Heart right ventricle (tissue), 16 donors: Measurements from ENCODE around the gene SMOC1. TPM values are rescaled to one million over a fixed set of nuclear protein-coding genes. Genes with fewer than 3 reads are reported as not detected.

Experiments
- ATAC-seq, 8 donors: fragments of 200-7000 bp; cut with Tn5 transposase; one replicate each; pipeline ENCODE4 v1.9.1; 2020; ENCODE audit warnings: mild to moderate bottlenecking in 8 of 8, moderate library complexity in 8 of 8, moderate number of reproducible peaks in 1 of 8
- DNase-seq, 2 donors: peaks; one replicate each; pipeline ENCODE4 v3.0.0-alpha.2; 2020
- H3K27ac ChIP-seq, 10 donors: fragments of 200-600 bp; sonication (generic) in 2 of 10; one replicate each; pipeline versions ENCODE4 v1.5.0 to v1.8.0; 2020 to 2022; ENCODE audit warnings: mild to moderate bottlenecking in 3 of 10
- H3K27me3 ChIP-seq, 7 donors: fragments of 200-600 bp; one replicate each; pipeline ENCODE4 v1.8.0; 2021 to 2022; ENCODE audit warnings: mild to moderate bottlenecking in 2 of 7
- H3K36me3 ChIP-seq, 9 donors: fragments of 200-600 bp; sonication (generic) in 1 of 9; one replicate each; pipeline versions ENCODE4 v1.5.0 to v1.8.0; 2020 to 2022; ENCODE audit warnings: mild to moderate bottlenecking in 2 of 9
- H3K4me1 ChIP-seq, 9 donors: fragments of 200-600 bp; sonication (generic) in 1 of 9; one replicate each; pipeline versions ENCODE4 v1.5.0 to v1.8.0; 2020 to 2022; ENCODE audit warnings: mild to moderate bottlenecking in 4 of 9
- H3K4me3 ChIP-seq, 10 donors: fragments of 200-600 bp; sonication (generic) in 2 of 10; one replicate each; pipeline versions ENCODE4 v1.5.0 to v1.8.0; 2020 to 2022; ENCODE audit warnings: mild to moderate bottlenecking in 7 of 10, moderate library complexity in 2 of 10
- H3K9me3 ChIP-seq, 11 donors: fragments of 200-600 bp in 10 of 11; sonication (generic) in 2 of 11; one replicate each; pipeline versions ENCODE4 v1.5.0 to v1.8.0; 2013 to 2022; ENCODE audit warnings: mild to moderate bottlenecking in 2 of 11, control low read depth in 1 of 11, moderate library complexity in 1 of 11
- CTCF ChIP-seq, 9 donors: fragments of 200-600 bp; sonication (generic) in 2 of 9; IDR thresholded peaks; one replicate each; pipeline versions ENCODE4 v1.5.0 to v1.8.0; 2021 to 2022; ENCODE audit warnings: antibody characterized with exemption in 9 of 9, mild to moderate bottlenecking in 5 of 9, moderate library complexity in 1 of 9
- WGBS, 2 donors: extraction: QIAGEN DNeasy Blood & Tissue Kit; methylation state at CpG; one replicate each; pipeline ENCODE4 v1.1.7; 2013; ENCODE audit warnings: inconsistent platforms in 1 of 2; 5-methylcytosine and 5-hydroxymethylcytosine counted together
- intact Hi-C, 10 donors: fragments of 100-400 bp; cut with DNase I; formaldehyde crosslinking; loops; one replicate each; pipeline versions ENCODE4 v1.11.1 to v1.14.2; 2022
- polyA plus RNA-seq, 2 donors: library from polyadenylated mRNA; stranded (reverse); fragments of 200-250 nt; gene quantifications; one replicate each; pipeline ENCODE4 v1.2.3, GENCODE V29; 2013
- total RNA-seq, 10 donors: library from RNA; stranded (reverse); fragmentation: NEBNext Ultra II Directional in 3 of 10; extraction: Animal tissue kit (Norgen Biotek cat#: 25700) in 3 of 10; gene quantifications; one replicate each; pipeline versions ENCODE4 v1.2.1 to v1.2.4, GENCODE V29; 2021 to 2023
- donor health status: Arrhythmogenic right ventricular cardiomyopathy.
- donor health status: ischemic (EF 13 %, LVEDD 7.1; RV severe dilation, severe dysfunction).
- donor health status: healthy with polysubstance abuse.
- donor health status: DM: no; HTN: yes; CAD: no.
- donor health status: DM: no; HTN: no; CAD: no.
- donor health status: ischemic (EF 25% LVEDD 6.9; RV normal size, moderate dysfunction).
- donor health status: ischemic (EF 25% LVEDD 5.7; RV mildly dilated, moderate dysfunction).
- donor health status: healthy.
- donor health status: DM: yes; HTN: yes; CAD: no.
- donor health status: Ischemic cardiomyopathy.
- donor health status: ischemic (EF 35%, LVEDD 5.7; RV mildly dilated, moderate dysfunction).
- donor health status: nonischemic (EF 11% LVEDD 7.7; RV severe dilation, severe dysfunction).
- donor health status: DM: yes; HTN: yes; CAD: no.
- donor health status: PGD.
- donor health status: ischemic (EF 29% LVEDD 5.4; RV normal size, mild dysfunction).
- donor health status: nonischemic (EF 23%, LVEDD 6.1; RV moderate dilation, normal function).

Gene SMOC1
- total and polyA plus RNA-seq, 12 donors, result 0.15 to 6.8 (median 1.3) TPM

GRCh38 chr14:70005281-70005805 lies 126.1 kb downstream of the SMOC1 start:
- TF ChIP-seq CTCF (IDR thresholded peaks at IDR 0.05), result no peak
- Histone ChIP-seq H3K9me3 (no peaks in the 10 kb centered on the region), H3K27ac (no peak overlapping the region), H3K4me3 (no peak overlapping the region), H3K36me3 (no peaks in the 10 kb centered on the region), H3K27me3 (peaks cover 0 to 19% (median 13%) of the 10 kb centered on the region in 7 donors), H3K4me1 (no peaks in the 10 kb centered on the region)
- DNase-seq (no peak), ATAC-seq (no peak)
- WGBS, 2 donors, result 75 to 77% methylated on average over 5 of the region's 5 CpGs
- intact Hi-C loops, result no loop called here

- H3K36me3 ChIP-seq, result no peaks in the 10 kb centered on the region
- no peak for TF ChIP-seq CTCF (IDR thresholded peaks at IDR 0.05)
- no peak for DNase-seq
- intact Hi-C loops, result no loop called here
- ATAC-seq, result no peak
- H3K27me3 ChIP-seq, result peaks cover 0 to 12% (median 3%) of the 10 kb centered on the region in 7 donors
- no peaks in the 10 kb centered on the region for H3K4me1 ChIP-seq
- no peak overlapping the region for H3K27ac ChIP-seq
- WGBS, 2 donors, result 81 to 85% methylated on average over 6 of the region's 6 CpGs
- H3K9me3 ChIP-seq, result no peaks in the 10 kb centered on the region
- H3K4me3 ChIP-seq, result no peak overlapping the region
These were observed 127.5 kb downstream of the SMOC1 start for GRCh38 chr14:70006699-70007098.

- DNase-seq (no peak), ATAC-seq (no peak)
- Histone ChIP-seq H3K4me1 (no peaks in the 10 kb centered on the region), H3K36me3 (no peaks in the 10 kb centered on the region), H3K27me3 (peaks cover 0 to 20% (median 1%) of the 10 kb centered on the region in 7 donors), H3K27ac (peak overlapping the region in 1 of 10 donors; percentile 6), H3K9me3 (no peaks in the 10 kb centered on the region), H3K4me3 (no peak overlapping the region)
- intact Hi-C loops, result no loop called here
- no peak for TF ChIP-seq CTCF (IDR thresholded peaks at IDR 0.05)
- 54 to 57% methylated on average over 6 of the region's 6 CpGs for WGBS, 2 donors
These were observed 129.4 kb downstream of the SMOC1 start for GRCh38 chr14:70008284-70009262.

- Histone ChIP-seq H3K36me3 (no peaks in the 10 kb centered on the region), H3K4me1 (no peaks in the 10 kb centered on the region), H3K4me3 (no peak overlapping the region), H3K27me3 (peaks cover 0 to 28% (median 5%) of the 10 kb centered on the region in 7 donors), H3K27ac (no peak overlapping the region), H3K9me3 (no peaks in the 10 kb centered on the region)
- ATAC-seq (peak in 5 of 8 donors; percentile 27 to 73 (median 61)), DNase-seq (no peak)
- TF ChIP-seq CTCF (IDR thresholded peaks at IDR 0.05), result no peak
- 56 to 62% methylated on average over 8 of the region's 8 CpGs for WGBS, 2 donors
- intact Hi-C loops, result no loop called here
These were observed 130.7 kb downstream of the SMOC1 start for GRCh38 chr14:70009961-70010360.
